ENCODE data around the gene NIPAL4.
A peak's percentile ranks its signal among the peaks of the same experiment; 100 is the strongest.

Gene NIPAL4

GRCh38 chr5:157486221-157486681 lies 26.2 kb downstream of the NIPAL4 start:
- Mint-ChIP-seq H3K9me3 (no peaks in the 10 kb centered on the region), H3K4me3 (peak overlapping the region; percentile 23), H3K27ac (peak overlapping the region; percentile 90), H3K4me1 (ENCODE audit: low read depth) (peaks cover 51% of the 10 kb centered on the region), H3K27me3 (ENCODE audit: low read depth) (no peaks in the 10 kb centered on the region), H3K36me3 (ENCODE audit: low read depth) (peaks cover 76% of the 10 kb centered on the region)

- H3K4me3 Mint-ChIP-seq: peak overlapping the region; percentile 23
- H3K27ac Mint-ChIP-seq: peak overlapping the region; percentile 90
- H3K36me3 Mint-ChIP-seq (ENCODE audit: low read depth): peaks cover 77% of the 10 kb centered on the region
- H3K4me1 Mint-ChIP-seq (ENCODE audit: low read depth): peaks cover 49% of the 10 kb centered on the region
- no peaks in the 10 kb centered on the region for H3K27me3 Mint-ChIP-seq (ENCODE audit: low read depth)
- H3K9me3 Mint-ChIP-seq: no peaks in the 10 kb centered on the region
Measured at GRCh38 chr5:157486861-157487260, 26.8 kb downstream of the NIPAL4 start.

- no peaks in the 10 kb centered on the region for H3K9me3 Mint-ChIP-seq
- peak overlapping the region; percentile 90 for H3K27ac Mint-ChIP-seq
- H3K4me1 Mint-ChIP-seq (ENCODE audit: low read depth): peaks cover 44% of the 10 kb centered on the region
- H3K36me3 Mint-ChIP-seq (ENCODE audit: low read depth): peaks cover 75% of the 10 kb centered on the region
- H3K27me3 Mint-ChIP-seq (ENCODE audit: low read depth): no peaks in the 10 kb centered on the region
- H3K4me3 Mint-ChIP-seq: peak overlapping the region; percentile 23
Measured at GRCh38 chr5:157487358-157487757, 27.3 kb downstream of the NIPAL4 start.

- Mint-ChIP-seq H3K27ac (no peak overlapping the region), H3K36me3 (ENCODE audit: low read depth) (peaks cover 67% of the 10 kb centered on the region), H3K4me1 (ENCODE audit: low read depth) (peaks cover 36% of the 10 kb centered on the region), H3K4me3 (no peak overlapping the region), H3K27me3 (ENCODE audit: low read depth) (no peaks in the 10 kb centered on the region), H3K9me3 (no peaks in the 10 kb centered on the region)
Measured at GRCh38 chr5:157491471-157491995, 31.5 kb downstream of the NIPAL4 start.

- Mint-ChIP-seq H3K27me3 (ENCODE audit: low read depth) (no peaks in the 10 kb centered on the region), H3K36me3 (ENCODE audit: low read depth) (peaks cover 64% of the 10 kb centered on the region), H3K9me3 (no peaks in the 10 kb centered on the region), H3K4me3 (no peak overlapping the region), H3K27ac (peak overlapping the region; percentile 73), H3K4me1 (ENCODE audit: low read depth) (peaks cover 29% of the 10 kb centered on the region)
Measured at GRCh38 chr5:157492886-157493285, 32.9 kb downstream of the NIPAL4 start.

GRCh38 chr5:157494178-157494832 lies 34.3 kb downstream of the NIPAL4 start:
- Mint-ChIP-seq H3K4me1 (ENCODE audit: low read depth) (peaks cover 26% of the 10 kb centered on the region), H3K9me3 (no peaks in the 10 kb centered on the region), H3K36me3 (ENCODE audit: low read depth) (peaks cover 56% of the 10 kb centered on the region)

GRCh38 chr5:157496864-157497263 lies 36.9 kb downstream of the NIPAL4 start:
- Mint-ChIP-seq H3K27ac (peak overlapping the region; percentile 45), H3K4me1 (ENCODE audit: low read depth) (peaks cover 36% of the 10 kb centered on the region), H3K4me3 (no peak overlapping the region), H3K9me3 (no peaks in the 10 kb centered on the region), H3K36me3 (ENCODE audit: low read depth) (peaks cover 60% of the 10 kb centered on the region), H3K27me3 (ENCODE audit: low read depth) (no peaks in the 10 kb centered on the region)

More at GRCh38 chr5:157494178-157494832, 34.3 kb downstream of the NIPAL4 start:
- H3K4me3 Mint-ChIP-seq: no peak overlapping the region
- H3K27me3 Mint-ChIP-seq (ENCODE audit: low read depth): no peaks in the 10 kb centered on the region
- peak overlapping the region; percentile 73 for H3K27ac Mint-ChIP-seq

GRCh38 chr5:157497875-157498611 lies 38.0 kb downstream of the NIPAL4 start:
- Mint-ChIP-seq H3K36me3 (ENCODE audit: low read depth) (peaks cover 62% of the 10 kb centered on the region), H3K4me3 (no peak overlapping the region), H3K4me1 (ENCODE audit: low read depth) (peaks cover 43% of the 10 kb centered on the region), H3K27ac (no peak overlapping the region), H3K27me3 (ENCODE audit: low read depth) (no peaks in the 10 kb centered on the region), H3K9me3 (no peaks in the 10 kb centered on the region)

- Mint-ChIP-seq H3K4me3 (no peak overlapping the region), H3K27ac (peak overlapping the region; percentile 69), H3K27me3 (ENCODE audit: low read depth) (no peaks in the 10 kb centered on the region), H3K4me1 (ENCODE audit: low read depth) (peaks cover 53% of the 10 kb centered on the region), H3K36me3 (ENCODE audit: low read depth) (peaks cover 68% of the 10 kb centered on the region), H3K9me3 (no peaks in the 10 kb centered on the region)
Measured at GRCh38 chr5:157502143-157502647, 42.2 kb downstream of the NIPAL4 start.

- Mint-ChIP-seq H3K4me3 (no peak overlapping the region), H3K4me1 (ENCODE audit: low read depth) (peaks cover 57% of the 10 kb centered on the region), H3K36me3 (ENCODE audit: low read depth) (peaks cover 70% of the 10 kb centered on the region), H3K27ac (peak overlapping the region; percentile 41), H3K9me3 (no peaks in the 10 kb centered on the region), H3K27me3 (ENCODE audit: low read depth) (no peaks in the 10 kb centered on the region)
Measured at GRCh38 chr5:157504053-157504452, 44.0 kb downstream of the NIPAL4 start.

- Mint-ChIP-seq H3K4me1 (ENCODE audit: low read depth) (peaks cover 58% of the 10 kb centered on the region), H3K9me3 (no peaks in the 10 kb centered on the region), H3K36me3 (ENCODE audit: low read depth) (peaks cover 74% of the 10 kb centered on the region), H3K4me3 (no peak overlapping the region), H3K27ac (peak overlapping the region; percentile 73), H3K27me3 (ENCODE audit: low read depth) (no peaks in the 10 kb centered on the region)
Measured at GRCh38 chr5:157505496-157505895, 45.5 kb downstream of the NIPAL4 start.

GRCh38 chr5:157506066-157506590 lies 46.1 kb downstream of the NIPAL4 start:
- H3K27me3 Mint-ChIP-seq (ENCODE audit: low read depth): no peaks in the 10 kb centered on the region
- peak overlapping the region; percentile 73 for H3K27ac Mint-ChIP-seq
- H3K4me1 Mint-ChIP-seq (ENCODE audit: low read depth): peaks cover 56% of the 10 kb centered on the region
- no peak overlapping the region for H3K4me3 Mint-ChIP-seq
- H3K9me3 Mint-ChIP-seq: no peaks in the 10 kb centered on the region
- H3K36me3 Mint-ChIP-seq (ENCODE audit: low read depth): peaks cover 73% of the 10 kb centered on the region

- Mint-ChIP-seq H3K27ac (peak overlapping the region; percentile 73), H3K9me3 (no peaks in the 10 kb centered on the region), H3K36me3 (ENCODE audit: low read depth) (peaks cover 69% of the 10 kb centered on the region), H3K27me3 (ENCODE audit: low read depth) (no peaks in the 10 kb centered on the region), H3K4me1 (ENCODE audit: low read depth) (peaks cover 48% of the 10 kb centered on the region), H3K4me3 (no peak overlapping the region)
Measured at GRCh38 chr5:157506981-157507780, 47.2 kb downstream of the NIPAL4 start.

GRCh38 chr5:157509093-157509492 lies 49.1 kb downstream of the NIPAL4 start:
- peak overlapping the region; percentile 56 for H3K27ac Mint-ChIP-seq
- no peaks in the 10 kb centered on the region for H3K9me3 Mint-ChIP-seq
- no peaks in the 10 kb centered on the region for H3K27me3 Mint-ChIP-seq (ENCODE audit: low read depth)
- H3K4me3 Mint-ChIP-seq: no peak overlapping the region
- H3K36me3 Mint-ChIP-seq (ENCODE audit: low read depth): peaks cover 76% of the 10 kb centered on the region
- peaks cover 53% of the 10 kb centered on the region for H3K4me1 Mint-ChIP-seq (ENCODE audit: low read depth)
